Measurements from ENCODE around the gene COL27A1.

DNA sequence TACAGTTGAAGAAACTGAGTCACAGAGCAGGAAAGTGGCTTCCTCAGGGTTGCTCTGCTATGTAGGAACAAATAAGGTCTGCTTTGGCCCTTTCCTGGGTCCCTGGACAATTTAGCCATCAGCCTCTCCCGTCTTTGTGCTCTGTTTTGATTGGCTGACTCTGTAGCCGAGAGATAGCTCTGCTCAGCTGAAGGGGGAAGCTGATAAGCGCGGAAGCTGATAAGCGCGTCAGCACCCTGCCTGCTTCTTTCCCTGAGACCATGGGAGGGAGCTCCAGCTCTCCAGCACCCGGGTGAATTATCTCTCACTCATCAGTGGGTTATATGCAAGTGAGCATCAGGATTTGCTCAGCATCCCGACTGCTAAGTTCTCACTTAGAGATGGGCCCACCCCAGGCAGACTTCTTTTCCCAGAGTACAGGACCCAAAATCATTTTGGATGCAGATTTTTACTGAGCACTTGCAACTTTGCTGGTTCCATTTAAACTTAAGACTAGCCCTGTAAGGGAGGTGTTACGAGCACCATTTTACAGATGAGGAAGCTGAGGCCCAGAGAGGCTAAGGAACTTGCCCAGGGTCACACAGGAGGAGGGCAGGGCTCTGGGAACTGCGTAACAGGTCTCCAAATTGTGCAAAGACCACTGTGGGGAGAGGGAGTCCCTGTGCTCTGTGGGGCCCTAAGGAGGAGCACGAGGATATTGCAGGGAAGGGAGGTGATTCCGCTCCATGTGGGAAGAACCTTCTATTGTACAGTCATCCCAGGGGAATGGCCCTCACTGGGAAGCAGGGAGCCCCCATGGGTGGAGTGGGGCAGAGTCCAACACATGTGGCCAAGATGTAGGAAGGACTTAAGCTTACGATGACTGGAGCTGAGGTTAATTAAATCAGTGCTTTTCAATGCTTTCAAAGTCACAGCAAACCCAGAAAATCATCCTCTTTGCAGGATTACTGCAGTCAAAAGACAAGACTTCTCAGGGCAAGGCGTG lies 83.8 kb downstream of the COL27A1 start:
- peak; percentile 31 for TF ChIP-seq CTCF (IDR thresholded peaks at IDR 0.05; ENCODE audit: insufficient read depth, low read length)
- no peak for TF ChIP-seq POLR2AphosphoS5 (IDR thresholded peaks at IDR 0.05; ENCODE audit: low read depth)
- no peak for TF ChIP-seq REST (IDR thresholded peaks at IDR 0.05; ENCODE audit: insufficient replicate concordance, low read depth)
- no peak for TF ChIP-seq GABPA (IDR thresholded peaks at IDR 0.05; ENCODE audit: low read depth)
